ENCODE measurements around the gene KLHL18.
"Not testable (repeated sequence)": the region's sequence is repeated elsewhere in the genome, so short reads cannot be mapped to it uniquely, and the experiment has no call there.

The KLHL18 gene

GRCh38 chr3:47276558-47276957, 6.2 kb upstream of the KLHL18 start:
- no peak for DNase-seq

DNA sequence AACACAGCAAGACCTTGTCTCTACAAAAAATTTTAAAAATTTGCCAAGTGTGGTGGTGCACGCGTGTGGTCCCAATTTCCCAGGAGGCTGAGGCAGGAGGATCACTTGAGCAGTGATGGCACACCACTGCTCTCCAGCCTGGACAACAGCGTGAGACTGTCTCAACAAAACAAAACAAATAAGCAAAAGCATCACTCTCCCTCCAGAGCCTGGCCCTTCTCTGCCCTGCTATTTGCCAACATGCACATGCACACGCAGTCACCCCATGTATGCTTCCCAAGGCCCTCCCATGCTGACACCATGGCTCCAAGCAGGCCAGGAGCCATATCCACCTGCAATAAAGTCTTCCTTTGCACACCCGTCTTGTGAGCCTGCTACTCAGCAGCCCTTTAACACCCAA, 2.2 kb upstream of the KLHL18 start:
- no peak for DNase-seq

DNA sequence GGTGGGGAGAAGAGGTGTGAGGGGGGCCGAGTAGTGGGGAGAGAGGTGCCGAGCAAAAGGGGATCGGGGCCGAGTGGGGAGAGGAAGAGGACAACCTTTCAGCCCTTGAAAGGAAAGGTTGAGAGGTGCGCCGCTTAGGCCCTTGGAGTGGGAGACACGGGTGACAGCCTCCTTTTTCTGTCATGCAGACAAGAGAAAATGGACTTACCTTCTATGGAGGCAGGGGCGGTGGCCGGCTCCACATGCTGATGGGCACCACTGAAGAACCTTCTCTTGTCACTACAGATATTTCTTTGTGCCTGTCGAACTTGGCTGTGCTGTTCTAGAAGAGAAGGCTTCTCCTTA, 421 bp downstream of the KLHL18 start:
- peak in 1 of 2 experiments; percentile 49 for DNase-seq

DNA sequence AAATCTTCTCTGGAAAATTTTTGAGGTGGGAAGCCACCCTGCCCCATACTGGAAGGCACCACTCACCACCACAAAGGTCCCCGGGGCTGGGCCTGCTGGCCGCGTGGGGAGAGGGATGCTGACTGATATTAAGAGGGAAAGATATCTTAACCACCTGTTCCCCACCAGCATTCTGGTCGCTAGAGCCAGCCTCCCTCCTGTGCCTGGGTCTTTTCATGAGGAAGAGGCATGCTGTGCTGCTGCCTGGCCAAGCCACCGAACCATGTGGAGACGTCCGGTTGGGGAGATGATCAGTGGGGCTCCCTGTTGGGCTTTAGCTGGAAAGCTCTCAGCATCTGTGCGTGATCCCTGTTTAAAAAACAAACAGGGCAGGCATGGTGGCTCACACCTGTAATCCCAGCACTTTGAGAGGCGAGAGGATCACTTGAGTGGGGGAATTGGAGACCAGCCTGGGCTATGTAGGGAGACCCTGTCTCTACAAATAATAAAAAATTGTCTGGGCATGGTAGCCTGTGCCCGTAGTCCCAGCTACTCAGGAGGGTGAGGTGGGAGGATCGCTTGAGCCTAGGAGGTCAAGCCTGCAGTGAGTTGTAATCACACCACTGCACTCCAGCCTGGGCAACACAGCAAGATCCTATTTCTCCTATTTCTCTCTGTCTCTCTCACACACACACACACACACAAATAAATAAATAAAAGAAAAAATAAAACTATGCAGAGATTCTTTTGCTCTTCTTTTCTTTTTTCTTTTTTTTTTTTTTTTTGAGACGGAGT, 1.0 kb downstream of the KLHL18 start:
- peak in 1 of 2 experiments; percentile 18 for DNase-seq

- DNase-seq, result no peak
These were observed 6.5 kb downstream of the KLHL18 start for GRCh38 chr3:47288966-47289910.

DNA sequence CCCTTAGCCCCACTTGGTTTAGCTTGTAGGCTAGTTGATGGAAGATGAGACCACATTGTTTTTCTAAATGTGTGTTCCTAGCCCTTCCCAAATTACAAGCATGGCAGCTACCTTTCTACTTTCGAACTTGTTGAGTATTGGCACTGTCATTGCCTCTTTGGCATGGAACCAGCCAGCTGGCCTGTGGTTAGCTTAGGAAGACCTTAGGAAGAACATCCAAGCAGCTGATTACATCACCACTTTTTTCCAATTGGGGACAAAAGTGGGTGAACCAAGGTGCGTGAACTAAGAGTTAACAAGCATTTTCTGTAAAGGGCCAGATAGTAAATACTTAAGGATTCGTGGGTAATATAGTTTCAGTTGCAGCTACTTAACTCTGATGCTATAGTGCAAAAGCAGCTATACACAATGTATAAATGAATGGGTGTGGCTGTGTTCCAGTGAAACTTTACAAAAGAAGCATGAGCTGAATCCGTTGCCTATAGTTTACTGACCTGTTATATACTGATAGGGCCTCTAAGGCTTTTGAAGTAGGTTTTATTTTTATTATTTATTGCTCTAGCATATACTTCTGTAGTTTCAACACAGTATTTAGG, 8.5 kb downstream of the KLHL18 start:
- no peak for DNase-seq

- DNase-seq, result not testable (repeated sequence)
These were observed 9.1 kb downstream of the KLHL18 start for GRCh38 chr3:47291754-47292420.

- DNase-seq, result no peak
These were observed 11.1 kb downstream of the KLHL18 start for GRCh38 chr3:47293822-47294221.

GRCh38 chr3:47294392-47294791, 11.6 kb downstream of the KLHL18 start:
- no peak for DNase-seq

DNA sequence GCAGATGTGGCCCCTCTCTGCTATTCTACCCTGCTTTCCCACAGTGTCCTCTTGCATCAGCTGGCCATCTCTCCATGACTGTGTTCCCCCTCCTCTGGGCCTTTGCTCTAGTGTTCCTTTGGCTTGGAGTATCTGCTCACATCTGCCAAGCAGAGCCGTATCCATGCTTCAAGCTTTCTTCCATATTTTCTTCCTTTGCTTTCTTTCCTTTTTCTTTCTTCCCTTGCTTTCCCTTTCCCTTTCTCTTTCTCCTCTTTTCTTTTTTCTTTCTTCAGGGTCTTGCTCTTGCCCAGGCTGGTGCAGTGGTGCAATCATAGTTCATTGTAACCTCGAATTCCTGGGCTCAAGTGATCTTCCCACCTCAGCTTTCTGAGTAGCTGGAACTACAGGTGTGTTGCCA, 12.6 kb downstream of the KLHL18 start:
- DNase-seq, result no peak

DNA sequence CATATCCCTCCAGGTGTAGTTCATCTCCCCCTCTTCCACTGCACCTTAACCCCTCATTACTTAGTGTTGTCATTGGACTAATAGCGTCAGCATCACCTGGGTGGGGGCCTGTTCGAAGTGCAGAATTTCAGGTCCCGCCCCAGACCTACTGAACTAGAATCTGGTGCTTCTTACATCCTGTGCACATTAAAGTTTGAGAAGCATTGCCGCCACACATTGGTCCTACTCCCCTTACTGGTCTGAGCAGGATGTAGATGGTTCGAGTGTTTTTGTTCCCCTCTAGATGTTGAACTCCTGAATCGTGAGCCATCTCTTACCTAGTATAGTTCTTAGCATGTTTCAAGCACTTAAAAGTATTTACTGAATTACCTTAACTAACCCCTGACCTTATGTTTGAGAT, 13.2 kb downstream of the KLHL18 start:
- DNase-seq, result no peak

- DNase-seq, result no peak
These were observed 14.0 kb downstream of the KLHL18 start for GRCh38 chr3:47296562-47297302.

DNA sequence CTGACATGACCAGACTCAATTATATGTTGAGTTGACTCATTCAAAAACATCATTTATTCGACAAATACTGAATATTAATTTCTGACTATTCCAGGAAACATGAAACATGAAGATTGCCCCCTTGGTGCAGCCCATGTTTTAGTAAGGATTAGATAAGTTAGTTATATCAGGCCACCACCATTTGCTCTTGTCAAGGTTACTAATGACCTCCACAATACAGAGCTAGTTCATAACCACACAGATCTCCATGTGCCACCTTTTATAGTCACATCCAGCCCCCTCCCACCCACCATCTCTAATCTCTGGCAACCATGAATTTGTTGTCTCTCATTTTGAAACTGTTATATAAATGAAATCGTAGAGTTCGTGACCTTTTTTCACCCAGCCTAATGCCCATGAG, 15.7 kb downstream of the KLHL18 start:
- no peak for DNase-seq

GRCh38 chr3:47299381-47300318, 16.9 kb downstream of the KLHL18 start:
- DNase-seq, result no peak

GRCh38 chr3:47301456-47301855, 18.7 kb downstream of the KLHL18 start:
- no peak for DNase-seq

DNA sequence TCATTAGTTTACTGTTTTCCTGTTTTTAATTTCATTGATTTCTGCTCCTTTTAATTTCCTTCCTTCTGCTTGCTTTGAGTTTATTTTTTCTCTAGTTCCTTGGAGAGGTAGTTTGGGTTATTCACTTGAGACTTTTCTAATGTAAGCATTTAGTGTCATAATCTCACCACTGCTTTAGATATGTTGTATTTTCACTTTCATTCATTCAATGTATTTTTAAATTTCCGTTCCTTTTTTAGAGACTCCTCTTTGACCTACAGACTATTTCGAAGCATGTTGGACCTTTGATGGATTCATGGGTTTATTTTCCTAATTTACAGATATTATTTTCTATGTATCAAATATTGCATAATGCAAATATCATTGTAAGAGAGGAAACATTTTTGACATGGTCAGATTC, 23.3 kb downstream of the KLHL18 start:
- DNase-seq, result no peak

DNA sequence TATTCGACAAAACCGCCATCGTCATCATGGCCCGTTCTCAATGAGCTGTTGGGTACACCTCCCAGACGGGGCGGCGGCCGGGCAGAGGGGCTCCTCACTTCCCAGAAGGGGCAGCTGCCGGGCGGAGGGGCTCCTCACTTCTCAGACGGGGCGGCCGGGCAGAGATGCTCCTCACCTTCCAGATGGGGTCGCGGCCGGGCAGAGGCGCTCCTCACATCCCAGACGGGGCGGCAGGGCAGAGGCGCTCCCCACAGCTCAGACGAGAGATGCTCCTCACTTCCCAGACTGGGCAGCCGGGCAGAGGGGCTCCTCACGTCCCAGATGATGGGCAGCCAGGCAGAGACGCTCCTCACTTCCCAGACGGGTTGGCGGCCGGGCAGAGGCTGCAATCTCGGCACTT, 26.5 kb downstream of the KLHL18 start:
- DNase-seq, result not testable (repeated sequence)

DNA sequence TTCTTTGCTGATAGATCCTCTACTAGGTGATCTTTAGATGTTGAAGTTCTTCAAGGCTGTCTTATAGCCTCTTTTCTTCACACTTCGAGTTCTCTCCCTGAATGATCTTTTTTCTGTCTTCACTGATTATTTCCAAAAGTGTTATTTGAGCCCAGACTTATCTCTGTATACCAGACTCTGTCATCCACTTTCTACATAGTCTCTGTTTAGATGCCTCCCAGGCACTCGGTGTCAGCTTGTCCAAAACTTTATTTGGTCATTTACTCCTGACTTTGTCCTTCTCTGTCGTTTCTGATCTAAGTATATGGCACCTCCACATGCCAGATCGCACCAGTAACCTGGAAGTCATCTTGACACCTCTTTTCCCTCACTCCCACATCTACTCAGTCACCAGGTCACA, 27.6 kb downstream of the KLHL18 start:
- DNase-seq, result no peak

DNA sequence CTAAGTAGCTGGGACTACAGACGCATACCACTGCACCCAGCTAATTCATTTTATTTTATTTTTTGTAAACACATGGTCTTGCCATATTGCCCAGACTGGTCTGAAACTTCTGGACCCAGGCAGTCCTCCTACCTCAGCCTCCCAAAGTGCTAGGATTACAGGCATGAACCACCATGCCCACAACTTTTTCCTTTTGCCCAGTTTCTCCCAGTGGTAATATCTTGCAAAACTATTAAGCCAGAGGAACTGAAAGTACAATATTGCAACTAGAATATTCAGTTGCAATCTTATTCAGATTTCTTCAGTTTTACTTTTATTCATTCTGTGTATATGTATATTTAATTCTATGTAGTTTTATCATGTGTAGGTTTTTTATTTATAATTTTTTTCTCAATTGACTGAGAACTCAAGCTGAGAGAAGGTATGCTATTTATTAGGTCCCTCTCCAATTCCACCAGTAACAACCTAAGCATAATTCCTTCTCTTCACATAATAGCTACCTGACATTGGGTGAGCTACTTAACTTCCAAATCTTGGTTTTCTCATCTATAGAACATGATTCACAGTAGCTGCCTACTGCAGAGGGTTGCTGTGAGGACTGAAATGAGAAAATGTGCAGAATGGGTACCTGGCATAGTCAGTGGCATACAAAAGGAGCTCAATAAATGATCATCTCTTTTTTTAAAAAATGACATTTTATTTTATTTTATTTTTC, 30.8 kb downstream of the KLHL18 start:
- no peak for DNase-seq

GRCh38 chr3:47314056-47314764, 31.5 kb downstream of the KLHL18 start:
- no peak for DNase-seq
